ENCODE measurements around the gene MAGEA1.

DNA sequence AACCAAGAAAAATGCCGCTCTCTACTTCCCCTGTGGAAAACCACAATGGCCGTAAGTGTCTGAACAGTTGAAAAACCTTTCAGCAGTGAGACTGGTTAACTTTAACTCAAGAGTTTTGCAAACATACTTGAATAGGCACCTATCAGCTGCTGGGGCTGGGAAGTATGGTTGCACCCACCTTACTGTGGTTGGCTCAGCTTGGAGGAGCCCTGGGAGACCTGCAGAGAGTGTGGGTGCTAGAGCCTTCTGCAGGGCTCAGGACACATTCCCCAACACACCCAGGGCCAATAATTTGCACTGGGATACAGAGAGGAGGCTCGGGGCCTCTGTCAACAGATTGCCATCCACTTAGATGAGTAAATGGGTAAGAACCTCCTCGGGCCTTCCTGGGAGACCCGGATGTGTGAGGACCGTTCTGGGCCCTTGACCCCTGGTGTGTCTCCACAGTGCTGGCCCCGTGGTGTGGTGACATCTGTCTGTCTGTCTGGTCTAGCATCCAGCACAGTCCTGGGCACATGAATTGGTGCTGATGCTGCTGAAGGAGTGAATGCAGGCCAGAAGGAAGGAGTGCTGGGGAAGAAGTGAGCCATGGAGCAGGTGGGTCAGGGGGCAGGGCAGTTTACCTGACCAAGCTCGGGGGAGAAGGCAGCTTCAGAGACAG lies 46.5 kb downstream of the MAGEA1 start:
- no peak for TF ChIP-seq CEBPB (IDR thresholded peaks at IDR 0.05; ENCODE audit: low read depth)
- no peak for TF ChIP-seq POLR2AphosphoS5 (IDR thresholded peaks at IDR 0.05; ENCODE audit: low read depth, low read length)
- TF ChIP-seq, protein P1, sequence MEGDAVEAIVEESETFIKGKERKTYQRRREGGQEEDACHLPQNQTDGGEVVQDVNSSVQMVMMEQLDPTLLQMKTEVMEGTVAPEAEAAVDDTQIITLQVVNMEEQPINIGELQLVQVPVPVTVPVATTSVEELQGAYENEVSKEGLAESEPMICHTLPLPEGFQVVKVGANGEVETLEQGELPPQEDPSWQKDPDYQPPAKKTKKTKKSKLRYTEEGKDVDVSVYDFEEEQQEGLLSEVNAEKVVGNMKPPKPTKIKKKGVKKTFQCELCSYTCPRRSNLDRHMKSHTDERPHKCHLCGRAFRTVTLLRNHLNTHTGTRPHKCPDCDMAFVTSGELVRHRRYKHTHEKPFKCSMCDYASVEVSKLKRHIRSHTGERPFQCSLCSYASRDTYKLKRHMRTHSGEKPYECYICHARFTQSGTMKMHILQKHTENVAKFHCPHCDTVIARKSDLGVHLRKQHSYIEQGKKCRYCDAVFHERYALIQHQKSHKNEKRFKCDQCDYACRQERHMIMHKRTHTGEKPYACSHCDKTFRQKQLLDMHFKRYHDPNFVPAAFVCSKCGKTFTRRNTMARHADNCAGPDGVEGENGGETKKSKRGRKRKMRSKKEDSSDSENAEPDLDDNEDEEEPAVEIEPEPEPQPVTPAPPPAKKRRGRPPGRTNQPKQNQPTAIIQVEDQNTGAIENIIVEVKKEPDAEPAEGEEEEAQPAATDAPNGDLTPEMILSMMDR (IDR thresholded peaks at IDR 0.05 in 2 of 3, conservative IDR thresholded peaks at IDR 0.05 in 1 of 3; ENCODE audit: borderline replicate concordance in 1 of 3, insufficient read depth in 1 of 3, low read depth in 2 of 3, low read length in 2 of 3), result no peak
- TF ChIP-seq, protein P2, sequence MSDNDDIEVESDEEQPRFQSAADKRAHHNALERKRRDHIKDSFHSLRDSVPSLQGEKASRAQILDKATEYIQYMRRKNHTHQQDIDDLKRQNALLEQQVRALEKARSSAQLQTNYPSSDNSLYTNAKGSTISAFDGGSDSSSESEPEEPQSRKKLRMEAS (IDR thresholded peaks at IDR 0.05), result no peak
- TF ChIP-seq EZH2 (IDR thresholded peaks at IDR 0.05), result no peak
- TF ChIP-seq, protein P3, sequence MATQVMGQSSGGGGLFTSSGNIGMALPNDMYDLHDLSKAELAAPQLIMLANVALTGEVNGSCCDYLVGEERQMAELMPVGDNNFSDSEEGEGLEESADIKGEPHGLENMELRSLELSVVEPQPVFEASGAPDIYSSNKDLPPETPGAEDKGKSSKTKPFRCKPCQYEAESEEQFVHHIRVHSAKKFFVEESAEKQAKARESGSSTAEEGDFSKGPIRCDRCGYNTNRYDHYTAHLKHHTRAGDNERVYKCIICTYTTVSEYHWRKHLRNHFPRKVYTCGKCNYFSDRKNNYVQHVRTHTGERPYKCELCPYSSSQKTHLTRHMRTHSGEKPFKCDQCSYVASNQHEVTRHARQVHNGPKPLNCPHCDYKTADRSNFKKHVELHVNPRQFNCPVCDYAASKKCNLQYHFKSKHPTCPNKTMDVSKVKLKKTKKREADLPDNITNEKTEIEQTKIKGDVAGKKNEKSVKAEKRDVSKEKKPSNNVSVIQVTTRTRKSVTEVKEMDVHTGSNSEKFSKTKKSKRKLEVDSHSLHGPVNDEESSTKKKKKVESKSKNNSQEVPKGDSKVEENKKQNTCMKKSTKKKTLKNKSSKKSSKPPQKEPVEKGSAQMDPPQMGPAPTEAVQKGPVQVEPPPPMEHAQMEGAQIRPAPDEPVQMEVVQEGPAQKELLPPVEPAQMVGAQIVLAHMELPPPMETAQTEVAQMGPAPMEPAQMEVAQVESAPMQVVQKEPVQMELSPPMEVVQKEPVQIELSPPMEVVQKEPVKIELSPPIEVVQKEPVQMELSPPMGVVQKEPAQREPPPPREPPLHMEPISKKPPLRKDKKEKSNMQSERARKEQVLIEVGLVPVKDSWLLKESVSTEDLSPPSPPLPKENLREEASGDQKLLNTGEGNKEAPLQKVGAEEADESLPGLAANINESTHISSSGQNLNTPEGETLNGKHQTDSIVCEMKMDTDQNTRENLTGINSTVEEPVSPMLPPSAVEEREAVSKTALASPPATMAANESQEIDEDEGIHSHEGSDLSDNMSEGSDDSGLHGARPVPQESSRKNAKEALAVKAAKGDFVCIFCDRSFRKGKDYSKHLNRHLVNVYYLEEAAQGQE (IDR thresholded peaks at IDR 0.05; ENCODE audit: low read depth), result no peak
- TF ChIP-seq POLR2A (IDR thresholded peaks at IDR 0.05; ENCODE audit: borderline replicate concordance, extremely low read depth, insufficient read depth, insufficient read length), result no peak
- no peak for TF ChIP-seq TCF7L2 (IDR thresholded peaks at IDR 0.05; ENCODE audit: borderline replicate concordance, extremely low read depth, insufficient read depth, insufficient read length)
- no peak for TF ChIP-seq RAD21 (IDR thresholded peaks at IDR 0.05; ENCODE audit: low read depth)
- TF ChIP-seq ELF1 (IDR thresholded peaks at IDR 0.05; ENCODE audit: borderline replicate concordance, low read depth), result no peak
